GM18907 (cell line): ENCODE data around the gene HUS1B.

Experiments
- ATAC-seq: cut with Tn5 transposase; IDR thresholded peaks from one replicate; pipeline ENCODE4 v1.9.1; 2021; ENCODE audit warnings: mild to moderate bottlenecking, moderate library complexity; ENCODE audit not compliant: unreplicated experiment

The HUS1B gene

GRCh38 chr6:624979-625378 is 31.9 kb downstream of the HUS1B start:
- no peak for ATAC-seq

- ATAC-seq = no peak
These were observed 34.4 kb downstream of the HUS1B start for GRCh38 chr6:622462-622861.

- no peak for ATAC-seq
These were observed 35.0 kb downstream of the HUS1B start for GRCh38 chr6:621931-622330.

- no peak for ATAC-seq
These were observed 36.0 kb downstream of the HUS1B start for GRCh38 chr6:620950-621349.

- ATAC-seq = no peak
These were observed 36.7 kb downstream of the HUS1B start for GRCh38 chr6:620166-620565.

- ATAC-seq = no peak
These were observed 39.3 kb downstream of the HUS1B start for GRCh38 chr6:617456-618100.

GRCh38 chr6:613981-614380 is 42.9 kb downstream of the HUS1B start:
- ATAC-seq = no peak

GRCh38 chr6:611928-612327 is 45.0 kb downstream of the HUS1B start:
- no peak for ATAC-seq

GRCh38 chr6:610882-611281 is 46.0 kb downstream of the HUS1B start:
- no peak for ATAC-seq

- ATAC-seq = no peak
These were observed 47.0 kb downstream of the HUS1B start for GRCh38 chr6:609905-610304.

- ATAC-seq = no peak
These were observed 50.0 kb downstream of the HUS1B start for GRCh38 chr6:606829-607379.
